ENCODE results near the gene CCNL1. TPM values are rescaled to one million over a fixed set of nuclear protein-coding genes. Genes with fewer than 3 reads are reported as not detected.

The CCNL1 gene
- total RNA-seq: 241 TPM

GRCh38 chr3:157159762-157160657 lies at the start of gene CCNL1:
CCNL1 (minus strand) TSS chr3:157160147; CDS start chr3:157160094, 53 bp downstream.
- no peak for TF ChIP-seq CTCF (IDR thresholded peaks at IDR 0.05)
- H3K4me1 ChIP-seq: peaks cover 6 to 38% of the 10 kb centered on the region in 2 donors

GRCh38 chr3:157204880-157205279 lies 44.9 kb upstream of the CCNL1 start:
- no peak overlapping the region for H3K4me3 ChIP-seq
- no peak for DNase-seq (ENCODE audit: low spot score in 2 of 2)
- H3K36me3 ChIP-seq: no peaks in the 10 kb centered on the region
- H3K27me3 ChIP-seq: no peaks in the 10 kb centered on the region
- no peak for TF ChIP-seq CTCF (IDR thresholded peaks at IDR 0.05)
- H3K4me1 ChIP-seq: no peaks in the 10 kb centered on the region
- H3K27ac ChIP-seq: no peak overlapping the region
- H3K9me3 ChIP-seq: no peaks in the 10 kb centered on the region
- intact Hi-C loops (cut with DNase I): loop anchor here (5.0 kb wide), 1 partner anchor 287 kb away; no protein-coding TSS in a partner anchor

More at GRCh38 chr3:157159762-157160657, at the start of gene CCNL1:
- Histone ChIP-seq H3K36me3 (peaks cover 25 to 38% of the 10 kb centered on the region in 2 donors), H3K4me3 (peak within 1 kb of the TSS; percentile 86 to 100), H3K9me3 (no peaks in the 10 kb centered on the region), H3K27me3 (no peaks in the 10 kb centered on the region), H3K27ac (peak within 1 kb of the TSS; percentile 99 to 100)
- DNase-seq (ENCODE audit: low spot score in 2 of 2): peak; percentile 86 to 99
- intact Hi-C loops (cut with DNase I): loop anchor here (1.0 to 10.0 kb wide), 8 partner anchors 15 to 1645 kb away; partner anchors contain the start of genes GFM1, LEKR1, MFSD1 and SLC33A1

- no peaks in the 10 kb centered on the region for H3K4me1 ChIP-seq
- H3K4me3 ChIP-seq: no peak overlapping the region
- no peaks in the 10 kb centered on the region for H3K27me3 ChIP-seq
- no peaks in the 10 kb centered on the region for H3K9me3 ChIP-seq
- peak in 2 of 3 experiments; percentile 23 to 48 for TF ChIP-seq CTCF (IDR thresholded peaks at IDR 0.05)
- intact Hi-C loops (cut with DNase I): no loop called here
- H3K36me3 ChIP-seq: no peaks in the 10 kb centered on the region
- DNase-seq (ENCODE audit: low spot score in 2 of 2): no peak
- no peak overlapping the region for H3K27ac ChIP-seq
Observed at GRCh38 chr3:157204431-157204830, 44.5 kb upstream of the CCNL1 start.

GRCh38 chr3:157201648-157202278 lies 41.8 kb upstream of the CCNL1 start:
- Histone ChIP-seq H3K4me1 (no peaks in the 10 kb centered on the region), H3K9me3 (peaks cover 0 to 11% of the 10 kb centered on the region in 2 donors), H3K36me3 (no peaks in the 10 kb centered on the region), H3K4me3 (no peak overlapping the region), H3K27ac (no peak overlapping the region), H3K27me3 (no peaks in the 10 kb centered on the region)
- intact Hi-C loops (cut with DNase I): no loop called here
- TF ChIP-seq CTCF (IDR thresholded peaks at IDR 0.05): peak in 2 of 3 experiments; percentile 12 to 37
- no peak for DNase-seq (ENCODE audit: low spot score in 2 of 2)

- peaks cover 9 to 27% of the 10 kb centered on the region in 2 donors for H3K9me3 ChIP-seq
- intact Hi-C loops (cut with DNase I): no loop called here
- no peak overlapping the region for H3K27ac ChIP-seq
- H3K4me3 ChIP-seq: no peak overlapping the region
- H3K4me1 ChIP-seq: no peaks in the 10 kb centered on the region
- no peak for DNase-seq (ENCODE audit: low spot score in 2 of 2)
- H3K36me3 ChIP-seq: no peaks in the 10 kb centered on the region
- no peaks in the 10 kb centered on the region for H3K27me3 ChIP-seq
- TF ChIP-seq CTCF (IDR thresholded peaks at IDR 0.05): no peak
Observed at GRCh38 chr3:157199841-157200240, 39.9 kb upstream of the CCNL1 start.
